HG03571 (cell line): ENCODE results near the gene TMEM119.
"Not testable (repeated sequence)": the region's sequence is repeated elsewhere in the genome, so short reads cannot be mapped to it uniquely, and the experiment has no call there.

Experiments
- ATAC-seq: cut with Tn5 transposase; IDR thresholded peaks from one replicate; pipeline ENCODE4 v1.9.1; 2021; ENCODE audit not compliant: unreplicated experiment

The TMEM119 gene

GRCh38 chr12:108602976-108603704 is 5.3 kb upstream of the TMEM119 start:
- no peak for ATAC-seq

GRCh38 chr12:108602209-108602705 is 4.4 kb upstream of the TMEM119 start:
- ATAC-seq = no peak

- ATAC-seq = no peak
Measured at GRCh38 chr12:108600702-108601007, 2.8 kb upstream of the TMEM119 start.

- ATAC-seq = no peak
Measured at GRCh38 chr12:108599948-108600701, 2.2 kb upstream of the TMEM119 start.

- no peak for ATAC-seq
Measured at GRCh38 chr12:108599541-108599940, 1.7 kb upstream of the TMEM119 start.

GRCh38 chr12:108598553-108599250 is 818 bp upstream of the TMEM119 start:
- ATAC-seq = no peak

GRCh38 chr12:108596854-108597558 is 878 bp downstream of the TMEM119 start:
- ATAC-seq = no peak

GRCh38 chr12:108595711-108596647 is 1.9 kb downstream of the TMEM119 start:
- no peak for ATAC-seq

GRCh38 chr12:108594960-108595710 is 2.7 kb downstream of the TMEM119 start:
- ATAC-seq = no peak

GRCh38 chr12:108594323-108594903 is 3.5 kb downstream of the TMEM119 start:
- ATAC-seq = no peak

GRCh38 chr12:108592033-108592909 is 5.6 kb downstream of the TMEM119 start:
- ATAC-seq = no peak

- ATAC-seq = no peak
Measured at GRCh38 chr12:108591267-108591980, 6.5 kb downstream of the TMEM119 start.

- ATAC-seq = not testable (repeated sequence)
Measured at GRCh38 chr12:108590463-108590862, 7.4 kb downstream of the TMEM119 start.

GRCh38 chr12:108589840-108590229 is 8.0 kb downstream of the TMEM119 start:
- ATAC-seq = no peak

- no peak for ATAC-seq
Measured at GRCh38 chr12:108589028-108589839, 8.7 kb downstream of the TMEM119 start.

- ATAC-seq = no peak
Measured at GRCh38 chr12:108587826-108588225, 10.1 kb downstream of the TMEM119 start.

- ATAC-seq = no peak
Measured at GRCh38 chr12:108586306-108586705, 11.6 kb downstream of the TMEM119 start.
